Measurements from ENCODE around the gene COL7A1.
"Not testable (repeated sequence)": the region's sequence is repeated elsewhere in the genome, so short reads cannot be mapped to it uniquely, and the experiment has no call there.

COL7A1 gene

GRCh38 chr3:48543271-48543866 is 51.8 kb downstream of the COL7A1 start:
- DNase-seq (ENCODE audit: low read depth), result no peak

GRCh38 chr3:48538451-48538850 is 56.7 kb downstream of the COL7A1 start:
- no peak for DNase-seq (ENCODE audit: low read depth)

GRCh38 chr3:48536785-48537184 is 58.3 kb downstream of the COL7A1 start:
- no peak for DNase-seq (ENCODE audit: low read depth)

GRCh38 chr3:48536116-48536515 is 59.0 kb downstream of the COL7A1 start:
- no peak for DNase-seq (ENCODE audit: low read depth)

GRCh38 chr3:48535578-48535977 is 59.6 kb downstream of the COL7A1 start:
- no peak for DNase-seq (ENCODE audit: low read depth)

GRCh38 chr3:48532977-48533337 is 62.2 kb downstream of the COL7A1 start:
- DNase-seq (ENCODE audit: low read depth), result no peak

- no peak for DNase-seq (ENCODE audit: low read depth)
Observed at GRCh38 chr3:48532271-48532976, 62.7 kb downstream of the COL7A1 start.

GRCh38 chr3:48530701-48531100 is 64.4 kb downstream of the COL7A1 start:
- not testable (repeated sequence) for DNase-seq (ENCODE audit: low read depth)

- DNase-seq (ENCODE audit: low read depth), result no peak
Observed at GRCh38 chr3:48528754-48529153, 66.4 kb downstream of the COL7A1 start.

GRCh38 chr3:48528048-48528447 is 67.1 kb downstream of the COL7A1 start:
- DNase-seq (ENCODE audit: low read depth), result no peak

GRCh38 chr3:48524970-48525369 is 70.2 kb downstream of the COL7A1 start:
- DNase-seq (ENCODE audit: low read depth), result no peak

- no peak for DNase-seq (ENCODE audit: low read depth)
Observed at GRCh38 chr3:48521635-48522034, 73.5 kb downstream of the COL7A1 start.

- no peak for DNase-seq (ENCODE audit: low read depth)
Observed at GRCh38 chr3:48519277-48519643, 75.9 kb downstream of the COL7A1 start.

GRCh38 chr3:48518638-48519276 is 76.4 kb downstream of the COL7A1 start:
- no peak for DNase-seq (ENCODE audit: low read depth)

GRCh38 chr3:48518069-48518468 is 77.1 kb downstream of the COL7A1 start:
- DNase-seq (ENCODE audit: low read depth), result no peak

GRCh38 chr3:48516571-48516970 is 78.6 kb downstream of the COL7A1 start:
- no peak for DNase-seq (ENCODE audit: low read depth)

GRCh38 chr3:48514431-48515227 is 80.5 kb downstream of the COL7A1 start:
- no peak for DNase-seq (ENCODE audit: low read depth)

Measured in HS-27A (cell line).